Measurements from ENCODE around the gene ZBTB43.

DNA sequence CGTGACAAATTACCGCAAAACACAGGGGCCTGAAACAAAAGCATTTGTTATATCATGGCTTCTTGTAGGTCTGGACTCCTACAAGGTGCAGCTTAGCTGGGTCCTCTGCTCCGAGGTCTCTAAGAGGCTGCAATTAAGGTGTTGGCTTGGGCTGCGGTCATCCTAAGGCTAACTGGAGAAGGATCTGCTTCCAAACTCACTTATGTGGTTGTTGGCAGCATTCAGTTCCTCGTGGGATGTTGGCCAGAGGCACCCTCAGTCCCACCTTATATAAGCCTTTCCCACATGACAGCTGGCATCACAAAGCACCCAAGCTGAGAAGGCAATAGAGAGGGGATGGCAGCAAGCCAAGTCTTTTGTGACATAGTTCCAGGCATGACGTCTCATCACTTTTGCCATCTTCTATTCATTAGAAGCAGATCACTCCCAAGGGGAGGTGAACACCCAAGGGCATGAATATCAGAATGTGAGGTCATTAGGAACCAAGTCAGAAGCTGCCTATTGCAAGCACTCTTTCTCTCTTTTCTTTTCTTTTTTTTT lies 47.9 kb upstream of the ZBTB43 start:
- TF ChIP-seq YY1 (IDR thresholded peaks at IDR 0.05; ENCODE audit: extremely low read depth, insufficient replicate concordance, low read depth, low read length) (no peak), EZH2 (IDR thresholded peaks at IDR 0.05) (no peak), POLR2AphosphoS5 (IDR thresholded peaks at IDR 0.05; ENCODE audit: low read depth, low read length) (no peak), EGR1 (IDR thresholded peaks at IDR 0.05; ENCODE audit: low read depth) (no peak)
- TF ChIP-seq, protein P1, sequence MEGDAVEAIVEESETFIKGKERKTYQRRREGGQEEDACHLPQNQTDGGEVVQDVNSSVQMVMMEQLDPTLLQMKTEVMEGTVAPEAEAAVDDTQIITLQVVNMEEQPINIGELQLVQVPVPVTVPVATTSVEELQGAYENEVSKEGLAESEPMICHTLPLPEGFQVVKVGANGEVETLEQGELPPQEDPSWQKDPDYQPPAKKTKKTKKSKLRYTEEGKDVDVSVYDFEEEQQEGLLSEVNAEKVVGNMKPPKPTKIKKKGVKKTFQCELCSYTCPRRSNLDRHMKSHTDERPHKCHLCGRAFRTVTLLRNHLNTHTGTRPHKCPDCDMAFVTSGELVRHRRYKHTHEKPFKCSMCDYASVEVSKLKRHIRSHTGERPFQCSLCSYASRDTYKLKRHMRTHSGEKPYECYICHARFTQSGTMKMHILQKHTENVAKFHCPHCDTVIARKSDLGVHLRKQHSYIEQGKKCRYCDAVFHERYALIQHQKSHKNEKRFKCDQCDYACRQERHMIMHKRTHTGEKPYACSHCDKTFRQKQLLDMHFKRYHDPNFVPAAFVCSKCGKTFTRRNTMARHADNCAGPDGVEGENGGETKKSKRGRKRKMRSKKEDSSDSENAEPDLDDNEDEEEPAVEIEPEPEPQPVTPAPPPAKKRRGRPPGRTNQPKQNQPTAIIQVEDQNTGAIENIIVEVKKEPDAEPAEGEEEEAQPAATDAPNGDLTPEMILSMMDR (IDR thresholded peaks at IDR 0.05 in 2 of 3, conservative IDR thresholded peaks at IDR 0.05 in 1 of 3; ENCODE audit: borderline replicate concordance in 1 of 3, insufficient read depth in 1 of 3, low read depth in 2 of 3, low read length in 2 of 3): no peak

Measured in HCT116 (cell line).